ENCODE measurements around the gene VARS1.

VARS1 gene

DNA sequence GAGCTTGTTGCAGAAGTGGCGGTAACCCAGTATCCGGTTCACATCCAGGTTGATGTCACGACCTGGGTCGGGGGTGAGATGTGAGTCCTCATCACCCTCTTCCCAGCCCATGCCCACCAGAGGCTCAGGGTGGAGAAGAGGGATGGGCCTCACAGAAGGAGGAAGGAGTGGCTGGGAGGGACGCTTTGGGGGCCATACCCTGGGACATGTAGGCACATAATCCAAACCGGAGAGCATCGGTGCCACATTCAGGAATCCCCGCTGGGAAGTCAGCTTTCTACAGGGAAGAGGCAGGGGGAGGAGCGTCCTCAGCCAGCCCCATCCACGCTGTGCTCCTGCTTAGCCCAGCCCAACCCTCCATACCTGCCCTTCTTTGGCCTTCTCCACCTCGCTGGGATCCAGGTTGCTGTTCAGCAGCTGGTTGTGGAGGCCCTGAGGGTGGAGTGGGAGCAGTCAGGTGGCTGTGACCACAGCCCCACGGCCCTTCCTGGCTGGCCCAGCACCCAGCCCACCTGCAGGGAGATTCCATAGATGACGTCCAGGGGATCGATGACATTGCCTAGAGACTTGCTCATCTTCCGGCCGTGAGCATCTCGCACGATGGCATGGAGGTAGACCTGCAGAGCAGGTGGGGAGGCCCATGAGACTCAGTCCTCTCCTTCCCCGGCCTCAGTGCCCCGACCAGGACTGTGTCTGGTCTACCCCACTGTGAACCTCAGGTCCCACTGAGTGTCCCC, 14.9 kb downstream of the VARS1 start:
- H3K9me3 ChIP-seq (ENCODE audit: insufficient read depth, low read depth, low read length): no peaks in the 10 kb centered on the region

DNA sequence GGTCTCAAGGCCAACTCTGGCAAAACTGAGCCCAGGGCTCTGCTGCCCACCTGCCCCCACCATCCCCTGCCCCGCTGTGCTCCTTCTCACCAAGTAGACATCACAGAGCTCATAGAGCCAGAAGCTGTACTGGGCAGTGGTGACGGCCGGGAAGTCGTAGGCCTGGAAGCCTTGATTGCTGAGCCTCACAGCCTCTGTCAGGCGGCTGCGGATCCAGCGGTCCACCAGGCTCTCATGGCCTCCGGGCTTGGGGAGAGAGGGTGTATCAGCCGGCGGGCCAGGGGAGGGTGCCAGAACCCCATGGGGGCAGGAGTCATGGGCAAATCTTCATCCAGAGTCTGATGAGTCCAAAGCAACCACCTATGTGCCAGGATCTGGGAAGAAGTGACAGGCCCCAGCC, 15.6 kb downstream of the VARS1 start:
- Histone ChIP-seq H2BK5ac (ENCODE audit: low read depth, low read length, poor library complexity) (no peak overlapping the region), H3K79me2 (ENCODE audit: control insufficient read depth, insufficient read depth, low read length, poor library complexity) (no peaks in the 10 kb centered on the region), H3K18ac (ENCODE audit: low read length) (no peak overlapping the region), H3K4ac (ENCODE audit: low read depth, low read length) (no peak overlapping the region), H2AK5ac (ENCODE audit: low read length) (no peak overlapping the region), H3K79me1 (ENCODE audit: low read length) (no peaks in the 10 kb centered on the region), H3K4me3 (ENCODE audit: low read depth, low read length) (no peak overlapping the region), H3K23ac (ENCODE audit: low read length) (no peak overlapping the region), H2BK120ac (ENCODE audit: insufficient read depth, low read length, poor library complexity) (no peak overlapping the region), H4K8ac (ENCODE audit: low read depth, low read length) (no peak overlapping the region), H3K9ac (ENCODE audit: low read length) (no peak overlapping the region), H4K12ac (ENCODE audit: low read depth, low read length) (no peak overlapping the region), H2AFZ (ENCODE audit: insufficient read depth, low read length, poor library complexity) (no peak overlapping the region), H3K9me3 (ENCODE audit: insufficient read depth, low read depth, low read length) (no peaks in the 10 kb centered on the region), H3K4me1 (ENCODE audit: control insufficient read depth in 1 of 2, insufficient read depth in 2 of 2, low read length in 2 of 2) (peaks cover 0 to 10% of the 10 kb centered on the region in 2 experiments), H3K27ac (ENCODE audit: low read depth, low read length) (no peak overlapping the region), H3K14ac (ENCODE audit: low read length) (no peak overlapping the region), H4K91ac (ENCODE audit: low read depth, low read length) (no peak overlapping the region), H2BK12ac (ENCODE audit: low read length) (no peak overlapping the region), H3K27me3 (ENCODE audit: insufficient read depth, low read length) (no peaks in the 10 kb centered on the region), H3K4me2 (ENCODE audit: low read length) (no peak overlapping the region), H3K36me3 (ENCODE audit: control insufficient read depth in 1 of 2, insufficient read depth in 2 of 2, low read length in 2 of 2) (peaks cover 62 to 68% of the 10 kb centered on the region in 2 experiments)
- no peak for DNase-seq
- no CpG with 5 or more reads among the region's 10 CpGs for WGBS (ENCODE audit: extremely low coverage, insufficient coverage, insufficient read length)

More for the DNA sequence above, 14.9 kb downstream of the VARS1 start:
- H4K91ac ChIP-seq (ENCODE audit: low read depth, low read length): no peak overlapping the region
- H3K36me3 ChIP-seq (ENCODE audit: control insufficient read depth in 1 of 2, insufficient read depth in 2 of 2, low read length in 2 of 2): peaks cover 70 to 75% of the 10 kb centered on the region in 2 experiments
- H3K79me1 ChIP-seq (ENCODE audit: low read length): no peaks in the 10 kb centered on the region
- no peak overlapping the region for H2BK12ac ChIP-seq (ENCODE audit: low read length)
- H3K18ac ChIP-seq (ENCODE audit: low read length): no peak overlapping the region
- H3K14ac ChIP-seq (ENCODE audit: low read length): no peak overlapping the region
- no peak for DNase-seq
- H3K23ac ChIP-seq (ENCODE audit: low read length): no peak overlapping the region
- WGBS (ENCODE audit: extremely low coverage, insufficient coverage, insufficient read length): no CpG with 5 or more reads among the region's 20 CpGs
- no peak overlapping the region for H3K4ac ChIP-seq (ENCODE audit: low read depth, low read length)
- no peak overlapping the region for H2AFZ ChIP-seq (ENCODE audit: insufficient read depth, low read length, poor library complexity)
- H3K4me1 ChIP-seq (ENCODE audit: control insufficient read depth in 1 of 2, insufficient read depth in 2 of 2, low read length in 2 of 2): peaks cover 0 to 10% of the 10 kb centered on the region in 2 experiments
- H3K4me2 ChIP-seq (ENCODE audit: low read length): no peak overlapping the region
- H3K27me3 ChIP-seq (ENCODE audit: insufficient read depth, low read length): no peaks in the 10 kb centered on the region
- no peak overlapping the region for H3K4me3 ChIP-seq (ENCODE audit: low read depth, low read length)
- H4K12ac ChIP-seq (ENCODE audit: low read depth, low read length): no peak overlapping the region
- H3K27ac ChIP-seq (ENCODE audit: low read depth, low read length): no peak overlapping the region
- no peak overlapping the region for H4K8ac ChIP-seq (ENCODE audit: low read depth, low read length)
- no peak overlapping the region for H2BK120ac ChIP-seq (ENCODE audit: insufficient read depth, low read length, poor library complexity)
- H2AK5ac ChIP-seq (ENCODE audit: low read length): no peak overlapping the region
- H3K9ac ChIP-seq (ENCODE audit: low read length): no peak overlapping the region
- no peaks in the 10 kb centered on the region for H3K79me2 ChIP-seq (ENCODE audit: control insufficient read depth, insufficient read depth, low read length, poor library complexity)
- H2BK5ac ChIP-seq (ENCODE audit: low read depth, low read length, poor library complexity): no peak overlapping the region

DNA sequence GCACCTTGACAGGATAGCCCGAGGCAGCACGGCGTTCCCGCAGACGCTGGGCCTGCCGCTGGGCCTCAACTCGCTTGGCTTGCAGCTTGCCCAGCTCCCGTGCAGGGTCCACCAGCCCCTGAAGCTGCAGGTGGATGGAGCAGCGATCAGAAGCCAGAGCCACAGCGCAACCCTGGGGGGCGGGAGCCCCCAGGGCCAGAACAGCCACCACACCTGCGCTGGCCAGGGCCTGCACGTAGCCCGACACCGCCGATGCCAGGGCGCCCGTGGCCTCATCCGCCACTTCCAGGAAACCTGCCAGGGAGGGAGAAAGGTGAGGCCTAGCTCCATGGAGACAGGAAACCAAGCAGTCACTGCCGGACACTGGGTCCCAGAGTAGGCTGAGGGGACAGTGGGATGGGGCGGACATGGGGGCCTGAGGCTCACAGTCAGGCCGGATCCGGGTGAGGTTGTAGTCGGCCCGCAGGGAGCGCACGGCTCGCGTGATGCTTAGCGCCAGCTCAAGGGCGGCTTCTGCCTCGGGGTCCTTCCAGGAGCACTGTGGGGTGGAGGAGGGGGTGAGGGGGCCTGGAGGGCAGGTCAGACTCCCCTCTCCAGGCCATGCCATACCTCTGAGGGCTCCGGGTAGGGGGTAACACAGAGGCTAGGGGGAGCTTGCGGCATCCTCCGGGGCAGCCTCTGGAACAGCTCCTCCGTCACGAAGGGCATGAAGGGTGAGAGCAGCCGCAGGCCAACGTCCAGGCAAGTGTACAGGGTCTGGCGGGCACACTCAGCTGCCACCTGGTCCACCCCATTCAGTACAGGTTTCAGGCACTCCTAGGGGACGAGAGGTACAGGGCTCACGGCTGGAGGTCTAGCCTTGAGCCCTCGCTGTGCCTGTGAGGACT, 16.3 kb downstream of the VARS1 start:
- H3K4me1 ChIP-seq (ENCODE audit: control insufficient read depth in 1 of 2, insufficient read depth in 2 of 2, low read length in 2 of 2): peaks cover 0 to 10% of the 10 kb centered on the region in 2 experiments
- H2BK5ac ChIP-seq (ENCODE audit: low read depth, low read length, poor library complexity): no peak overlapping the region
- no peak overlapping the region for H2AFZ ChIP-seq (ENCODE audit: insufficient read depth, low read length, poor library complexity)
- no peak overlapping the region for H3K23ac ChIP-seq (ENCODE audit: low read length)
- no peak overlapping the region for H4K91ac ChIP-seq (ENCODE audit: low read depth, low read length)
- no peak overlapping the region for H3K4me2 ChIP-seq (ENCODE audit: low read length)
- no peak overlapping the region for H2BK120ac ChIP-seq (ENCODE audit: insufficient read depth, low read length, poor library complexity)
- H3K4ac ChIP-seq (ENCODE audit: low read depth, low read length): no peak overlapping the region
- no peaks in the 10 kb centered on the region for H3K79me1 ChIP-seq (ENCODE audit: low read length)
- no peak overlapping the region for H3K27ac ChIP-seq (ENCODE audit: low read depth, low read length)
- no peak overlapping the region for H2BK12ac ChIP-seq (ENCODE audit: low read length)
- H3K9ac ChIP-seq (ENCODE audit: low read length): no peak overlapping the region
- no peak overlapping the region for H4K8ac ChIP-seq (ENCODE audit: low read depth, low read length)
- no peaks in the 10 kb centered on the region for H3K79me2 ChIP-seq (ENCODE audit: control insufficient read depth, insufficient read depth, low read length, poor library complexity)
- no peak for DNase-seq
- H3K14ac ChIP-seq (ENCODE audit: low read length): no peak overlapping the region
- H3K36me3 ChIP-seq (ENCODE audit: control insufficient read depth in 1 of 2, insufficient read depth in 2 of 2, low read length in 2 of 2): peaks cover 56 to 61% of the 10 kb centered on the region in 2 experiments
- no peak overlapping the region for H3K18ac ChIP-seq (ENCODE audit: low read length)
- no peak overlapping the region for H2AK5ac ChIP-seq (ENCODE audit: low read length)
- no peak overlapping the region for H3K4me3 ChIP-seq (ENCODE audit: low read depth, low read length)
- H3K27me3 ChIP-seq (ENCODE audit: insufficient read depth, low read length): no peaks in the 10 kb centered on the region
- no peak overlapping the region for H4K12ac ChIP-seq (ENCODE audit: low read depth, low read length)
- whole genome bisulfite sequencing (ENCODE audit: extremely low coverage, insufficient coverage, insufficient read length): no CpG with 5 or more reads among the region's 43 CpGs
- no peaks in the 10 kb centered on the region for H3K9me3 ChIP-seq (ENCODE audit: insufficient read depth, low read depth, low read length)

DNA sequence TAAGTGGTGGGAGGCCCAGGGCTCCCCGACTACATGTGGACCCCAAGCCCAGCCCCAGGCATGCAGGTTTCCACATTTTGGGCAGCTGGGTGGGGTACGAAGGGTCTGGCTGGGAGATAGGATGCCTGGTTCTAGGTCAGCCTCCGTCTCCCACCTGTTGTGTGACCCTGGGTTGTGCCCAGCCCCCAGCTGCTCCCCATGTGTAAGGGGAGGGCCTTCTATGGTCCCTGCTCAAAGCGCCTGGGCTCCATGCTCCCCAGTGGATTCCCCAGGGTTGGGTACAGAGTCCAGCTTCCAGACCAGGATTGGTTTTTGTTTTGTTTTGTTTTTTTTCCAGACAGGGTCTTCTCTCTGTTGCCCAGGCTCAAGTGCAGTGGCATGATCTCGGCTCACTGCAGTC, 17.4 kb downstream of the VARS1 start:
- Histone ChIP-seq H2AFZ (ENCODE audit: insufficient read depth, low read length, poor library complexity) (no peak overlapping the region), H3K79me2 (ENCODE audit: control insufficient read depth, insufficient read depth, low read length, poor library complexity) (no peaks in the 10 kb centered on the region), H4K8ac (ENCODE audit: low read depth, low read length) (no peak overlapping the region), H3K4me1 (ENCODE audit: control insufficient read depth in 1 of 2, insufficient read depth in 2 of 2, low read length in 2 of 2) (peaks cover 0 to 10% of the 10 kb centered on the region in 2 experiments), H3K9me3 (ENCODE audit: insufficient read depth, low read depth, low read length) (no peaks in the 10 kb centered on the region), H3K9ac (ENCODE audit: low read length) (no peak overlapping the region), H3K79me1 (ENCODE audit: low read length) (no peaks in the 10 kb centered on the region), H3K4me3 (ENCODE audit: low read depth, low read length) (no peak overlapping the region), H3K27ac (ENCODE audit: low read depth, low read length) (no peak overlapping the region), H3K4ac (ENCODE audit: low read depth, low read length) (no peak overlapping the region), H3K27me3 (ENCODE audit: insufficient read depth, low read length) (no peaks in the 10 kb centered on the region), H2BK120ac (ENCODE audit: insufficient read depth, low read length, poor library complexity) (no peak overlapping the region), H2BK12ac (ENCODE audit: low read length) (no peak overlapping the region), H4K12ac (ENCODE audit: low read depth, low read length) (no peak overlapping the region), H3K23ac (ENCODE audit: low read length) (no peak overlapping the region), H2AK5ac (ENCODE audit: low read length) (no peak overlapping the region), H3K4me2 (ENCODE audit: low read length) (no peak overlapping the region), H2BK5ac (ENCODE audit: low read depth, low read length, poor library complexity) (no peak overlapping the region), H3K18ac (ENCODE audit: low read length) (no peak overlapping the region), H4K91ac (ENCODE audit: low read depth, low read length) (no peak overlapping the region), H3K36me3 (ENCODE audit: control insufficient read depth in 1 of 2, insufficient read depth in 2 of 2, low read length in 2 of 2) (peaks cover 51 to 57% of the 10 kb centered on the region in 2 experiments), H3K14ac (ENCODE audit: low read length) (no peak overlapping the region)
- no peak for DNase-seq
- no CpG with 5 or more reads among the region's 5 CpGs for WGBS (ENCODE audit: extremely low coverage, insufficient coverage, insufficient read length)

Data from trophoblast cell (in vitro differentiated cells and primary cell).